Stimulated activated CD8-positive, alpha-beta memory T cell treated with anti-CD3 and anti-CD28 coated beads, Interleukin-15, amount 100 ng/mL, for 4 hours (primary cell): ENCODE measurements around the gene SPR.

ENCODE experiments used
- DNase-seq, 2 donors: peaks; one replicate each; pipeline ENCODE4 v3.0.0-alpha.2; 2020; ENCODE audit warnings: low read depth in 2 of 2

The SPR gene

GRCh38 chr2:72931280-72931910, 44.2 kb downstream of the SPR start:
- DNase-seq, result no peak

- no peak for DNase-seq
Observed at GRCh38 chr2:72932045-72932740, 45.0 kb downstream of the SPR start.

GRCh38 chr2:72932805-72933204, 45.6 kb downstream of the SPR start:
- DNase-seq, result no peak

GRCh38 chr2:72933207-72933606, 46.0 kb downstream of the SPR start:
- no peak for DNase-seq

GRCh38 chr2:72933646-72934151, 46.5 kb downstream of the SPR start:
- DNase-seq, result no peak

- DNase-seq, result no peak
Observed at GRCh38 chr2:72934683-72935610, 47.7 kb downstream of the SPR start.

- no peak for DNase-seq
Observed at GRCh38 chr2:72935611-72935957, 48.4 kb downstream of the SPR start.

GRCh38 chr2:72936660-72937355, 49.6 kb downstream of the SPR start:
- no peak for DNase-seq

GRCh38 chr2:72937356-72937669, 50.1 kb downstream of the SPR start:
- DNase-seq, result no peak

- no peak for DNase-seq
Observed at GRCh38 chr2:72938455-72938854, 51.2 kb downstream of the SPR start.

GRCh38 chr2:72940361-72940760, 53.2 kb downstream of the SPR start:
- no peak for DNase-seq

- DNase-seq, result no peak
Observed at GRCh38 chr2:72940786-72941185, 53.6 kb downstream of the SPR start.
